Common myeloid progenitor, CD34-positive (primary cell): ENCODE measurements around the gene TSEN2.

Experiments used
- CTCF ChIA-PET: fragments of 350-600 bp; sonication (Branson Sonifier 250); formaldehyde crosslinking; loops from one replicate; lab custom pipeline; 2021; ENCODE audit warnings: antibody characterized with exemption; lab: Charles Lee
- POLR2A ChIA-PET: fragments of 350-600 bp; sonication (Branson Sonifier 250); formaldehyde crosslinking; loops from one replicate; lab custom pipeline; 2021; ENCODE audit warnings: antibody characterized with exemption; lab: Charles Lee
- DNase-seq, 3 donors: peaks; one replicate each; pipeline versions ENCODE4 v3.0.0 to v3.0.0-alpha.2; 2013
- H3K27ac ChIP-seq, 2 experiments: 1 replicate in 1 of 2; 2 replicates in 1 of 2; pipeline ENCODE4 v1.7.0; 2013; ENCODE audit warnings: inconsistent platforms in 2 of 2, low read length in 2 of 2, mild to moderate bottlenecking in 2 of 2, low read depth in 1 of 2, moderate library complexity in 1 of 2; ENCODE audit not compliant: severe bottlenecking in 2 of 2, insufficient read depth in 1 of 2, poor library complexity in 1 of 2
- H3K27me3 ChIP-seq, 5 experiments: replicated peaks in 2 of 5; 1 replicate in 3 of 5; 2 replicates in 2 of 5; pipeline versions ENCODE4 v1.6.1 to v1.7.0; 2013; ENCODE audit warnings: low read length in 4 of 5, mild to moderate bottlenecking in 2 of 5, moderate library complexity in 2 of 5, inconsistent platforms in 1 of 5; ENCODE audit not compliant: insufficient read depth in 5 of 5, control insufficient read depth in 4 of 5
- H3K36me3 ChIP-seq, 4 experiments: 1 replicate in 2 of 4; 2 replicates in 2 of 4; pipeline versions ENCODE4 v1.6.1 to v1.7.0; 2013; ENCODE audit warnings: low read length in 3 of 4, control low read depth in 1 of 4, mild to moderate bottlenecking in 1 of 4; ENCODE audit not compliant: control insufficient read depth in 4 of 4, insufficient read depth in 4 of 4
- H3K4me1 ChIP-seq, 4 experiments: 1 replicate in 3 of 4; 2 replicates in 1 of 4; pipeline versions ENCODE4 v1.6.1 to v1.7.1; 2013; ENCODE audit warnings: low read length in 3 of 4, mild to moderate bottlenecking in 3 of 4, control low read depth in 1 of 4, inconsistent platforms in 1 of 4, moderate library complexity in 1 of 4; ENCODE audit not compliant: control insufficient read depth in 4 of 4, insufficient read depth in 4 of 4; ENCODE audit errors: control extremely low read depth in 1 of 4
- H3K4me3 ChIP-seq, 7 experiments: 1 replicate in 4 of 7; 2 replicates in 3 of 7; pipeline versions ENCODE4 v1.5.1 to v1.7.0; 2013; ENCODE audit warnings: mild to moderate bottlenecking in 7 of 7, low read length in 6 of 7, moderate library complexity in 6 of 7, inconsistent platforms in 2 of 7, low read depth in 2 of 7, control low read depth in 1 of 7; ENCODE audit not compliant: insufficient read depth in 4 of 7, control insufficient read depth in 1 of 7; ENCODE audit errors: extremely low read depth in 1 of 7
- H3K9me3 ChIP-seq, 5 experiments: 1 replicate in 4 of 5; 2 replicates in 1 of 5; pipeline versions ENCODE4 v1.6.1 to v1.7.1; 2013; ENCODE audit warnings: low read length in 4 of 5, mild to moderate bottlenecking in 2 of 5, inconsistent platforms in 1 of 5, low read depth in 1 of 5, moderate library complexity in 1 of 5; ENCODE audit not compliant: control insufficient read depth in 4 of 5, insufficient read depth in 2 of 5; ENCODE audit errors: control extremely low read depth in 1 of 5
- WGBS: methylation state at CpG from one replicate; pipeline ENCODE4 v1.1.5; 2013; ENCODE audit not compliant: insufficient coverage; 5-methylcytosine and 5-hydroxymethylcytosine counted together

TSEN2 gene

GRCh38 chr3:12557473-12558100 lies 73.3 kb downstream of the TSEN2 start:
- H3K4me1 ChIP-seq: peaks cover 5 to 43% (median 22%) of the 10 kb centered on the region in 4 experiments
- CTCF ChIA-PET: no interaction called here

GRCh38 chr3:12558706-12559105 lies 74.4 kb downstream of the TSEN2 start:
- DNase-seq: no peak
- Histone ChIP-seq H3K27ac (no peak overlapping the region), H3K27me3 (peaks cover 0 to 16% (median 0%) of the 10 kb centered on the region in 5 experiments), H3K36me3 (no peaks in the 10 kb centered on the region), H3K4me1 (peaks cover 5 to 41% (median 20%) of the 10 kb centered on the region in 4 experiments), H3K4me3 (peak overlapping the region in 2 of 7 experiments; percentile 26 to 91), H3K9me3 (no peaks in the 10 kb centered on the region)
- ChIA-PET POLR2A (interaction anchor here (0.7 kb wide), 1 partner anchor 221 kb away, joined by 3 read pairs; no protein-coding TSS in a partner anchor), CTCF (interaction anchor here (1.1 to 2.2 kb wide), 2 partner anchors 17 to 436 kb away, joined by 3 to 7 read pairs; no protein-coding TSS in a partner anchor)
- 100% methylated on average over 4 of the region's 4 CpGs for WGBS

More at GRCh38 chr3:12557473-12558100, 73.3 kb downstream of the TSEN2 start:
- peak overlapping the region; percentile 81 to 98 (median 91) for H3K4me3 ChIP-seq
- peaks cover 0 to 25% (median 0%) of the 10 kb centered on the region in 5 experiments for H3K27me3 ChIP-seq
- DNase-seq: no peak
- no peaks in the 10 kb centered on the region for H3K36me3 ChIP-seq
- POLR2A ChIA-PET: no interaction called here
- peak overlapping the region; percentile 78 to 91 for H3K27ac ChIP-seq
- H3K9me3 ChIP-seq: no peaks in the 10 kb centered on the region
- WGBS: 0% methylated on average over 12 of the region's 18 CpGs

GRCh38 chr3:12559520-12559919 lies 75.2 kb downstream of the TSEN2 start:
- H3K4me3 ChIP-seq: no peak overlapping the region
- WGBS: 100% methylated on average over 3 of the region's 3 CpGs
- H3K9me3 ChIP-seq: no peaks in the 10 kb centered on the region
- H3K4me1 ChIP-seq: peaks cover 5 to 36% (median 17%) of the 10 kb centered on the region in 4 experiments
- H3K36me3 ChIP-seq: no peaks in the 10 kb centered on the region
- peaks cover 0 to 8% (median 0%) of the 10 kb centered on the region in 5 experiments for H3K27me3 ChIP-seq
- DNase-seq: no peak
- POLR2A ChIA-PET: interaction anchor here (0.7 kb wide), 1 partner anchor 220 kb away, joined by 3 read pairs; no protein-coding TSS in a partner anchor
- H3K27ac ChIP-seq: no peak overlapping the region
- CTCF ChIA-PET: interaction anchor here (1.1 to 2.2 kb wide), 2 partner anchors 17 to 435 kb away, joined by 3 to 7 read pairs; no protein-coding TSS in a partner anchor

GRCh38 chr3:12560505-12561190 lies 76.4 kb downstream of the TSEN2 start:
- ChIA-PET CTCF (no interaction called here), POLR2A (no interaction called here)
- Histone ChIP-seq H3K27ac (no peak overlapping the region), H3K27me3 (peaks cover 0 to 1% (median 0%) of the 10 kb centered on the region in 5 experiments), H3K36me3 (peaks cover 0 to 2% (median 0%) of the 10 kb centered on the region in 4 experiments), H3K4me3 (no peak overlapping the region), H3K9me3 (peaks cover 0 to 3% (median 0%) of the 10 kb centered on the region in 5 experiments), H3K4me1 (peaks cover 5 to 34% (median 17%) of the 10 kb centered on the region in 4 experiments)
- 93% methylated on average over 3 of the region's 5 CpGs for WGBS
- peak in 1 of 3 donors; percentile 13 for DNase-seq

GRCh38 chr3:12561397-12561796 lies 77.1 kb downstream of the TSEN2 start:
- DNase-seq: no peak
- Histone ChIP-seq H3K36me3 (peaks cover 0 to 2% (median 0%) of the 10 kb centered on the region in 4 experiments), H3K27me3 (no peaks in the 10 kb centered on the region), H3K4me1 (peaks cover 5 to 29% (median 14%) of the 10 kb centered on the region in 4 experiments), H3K9me3 (peaks cover 0 to 10% (median 5%) of the 10 kb centered on the region in 5 experiments), H3K27ac (no peak overlapping the region), H3K4me3 (no peak overlapping the region)
- POLR2A ChIA-PET: no interaction called here
- CTCF ChIA-PET: no interaction called here
- 88% methylated on average over 2 of the region's 2 CpGs for WGBS

GRCh38 chr3:12562451-12562850 lies 78.2 kb downstream of the TSEN2 start:
- Histone ChIP-seq H3K4me3 (no peak overlapping the region), H3K36me3 (peaks cover 0 to 2% (median 0%) of the 10 kb centered on the region in 4 experiments), H3K27ac (no peak overlapping the region), H3K27me3 (no peaks in the 10 kb centered on the region), H3K4me1 (peaks cover 5 to 26% (median 13%) of the 10 kb centered on the region in 4 experiments), H3K9me3 (peaks cover 0 to 17% (median 5%) of the 10 kb centered on the region in 5 experiments)
- CTCF ChIA-PET: interaction anchor here (0.9 kb wide), 1 partner anchor 12 kb away, joined by 3 read pairs; no protein-coding TSS in a partner anchor
- POLR2A ChIA-PET: no interaction called here
- no peak for DNase-seq
- no CpG with 5 or more reads among the region's 1 CpG for WGBS
